K562 (cell line): ENCODE data around the gene CERS5.

Source experiments
- CBFA2T2 ChIP-seq: fragments of 450-650 bp; conservative IDR thresholded peaks from 2 replicates; pipeline ENCODE4 v1.6.1; 2017; ENCODE audit warnings: mild to moderate bottlenecking
- EP300 ChIP-seq: IDR thresholded peaks from 2 replicates; pipeline ENCODE4 v1.6.1; 2012; ENCODE audit warnings: low read length, improper control_type of control experiment
- ESRRA ChIP-seq: fragments of 450-650 bp; IDR thresholded peaks from 2 replicates; pipeline ENCODE4 v1.6.1; 2014; ENCODE audit warnings: low read depth, mild to moderate bottlenecking, moderate library complexity, borderline replicate concordance
- KLF10 ChIP-seq: fragments of 250-450 bp; sonication (Bioruptor Pico); IDR thresholded peaks from 2 replicates; pipeline ENCODE4 v1.6.1; 2021; ENCODE audit warnings: matching md5 sums
- MTA3 ChIP-seq: fragments of 450-650 bp; formaldehyde crosslinking; IDR thresholded peaks from 2 replicates; pipeline ENCODE4 v1.6.1; 2017; ENCODE audit warnings: mild to moderate bottlenecking, borderline replicate concordance
- SIN3A ChIP-seq, 2 experiments: fragments of 150-350 bp in 1 of 2; IDR thresholded peaks; 2 replicates each; pipeline ENCODE4 v1.6.1; 2011 to 2016; ENCODE audit warnings: borderline replicate concordance in 2 of 2, low read depth in 2 of 2, low read length in 2 of 2, mild to moderate bottlenecking in 2 of 2, moderate library complexity in 2 of 2; ENCODE audit not compliant: control insufficient read depth in 1 of 2
- SPI1 ChIP-seq: IDR thresholded peaks from 2 replicates; pipeline ENCODE4 v1.6.1; 2011; ENCODE audit warnings: low read depth, low read length, control low read depth, borderline replicate concordance
- STAT5A ChIP-seq: IDR thresholded peaks from 2 replicates; pipeline ENCODE4 v1.6.1; 2012; ENCODE audit warnings: low read length, inconsistent platforms, borderline replicate concordance
- U2AF1 ChIP-seq: fragments of 200-400 bp; formaldehyde crosslinking; optimal IDR thresholded peaks from 2 replicates; pipeline ENCODE3; 2017; ENCODE audit warnings: mild to moderate bottlenecking, low read depth, low read length, moderate library complexity
- ZNF274 ChIP-seq: IDR thresholded peaks from 2 replicates; pipeline ENCODE4 v1.6.1; 2011; ENCODE audit warnings: low read depth, mild to moderate bottlenecking, low read length, moderate library complexity, borderline replicate concordance
- TF ChIP-seq, protein P1 (sequence below): sonication (generic); formaldehyde crosslinking; IDR thresholded peaks from 2 replicates; pipeline ENCODE4 v1.8.1; 2022; ENCODE audit warnings: missing genetic modification reagents
- TF ChIP-seq, protein P2 (sequence below), 3 experiments: IDR thresholded peaks in 2 of 3; conservative IDR thresholded peaks in 1 of 3; 2 replicates each; pipeline ENCODE4 v1.5.1; 2011 to 2012; ENCODE audit warnings: low read length in 3 of 3, mild to moderate bottlenecking in 3 of 3, control low read depth in 2 of 3, improper control_type of control experiment in 1 of 3, inconsistent platforms in 1 of 3, low read depth in 1 of 3, mixed read lengths in 1 of 3, moderate library complexity in 1 of 3; ENCODE audit not compliant: insufficient read depth in 2 of 3

DNA sequence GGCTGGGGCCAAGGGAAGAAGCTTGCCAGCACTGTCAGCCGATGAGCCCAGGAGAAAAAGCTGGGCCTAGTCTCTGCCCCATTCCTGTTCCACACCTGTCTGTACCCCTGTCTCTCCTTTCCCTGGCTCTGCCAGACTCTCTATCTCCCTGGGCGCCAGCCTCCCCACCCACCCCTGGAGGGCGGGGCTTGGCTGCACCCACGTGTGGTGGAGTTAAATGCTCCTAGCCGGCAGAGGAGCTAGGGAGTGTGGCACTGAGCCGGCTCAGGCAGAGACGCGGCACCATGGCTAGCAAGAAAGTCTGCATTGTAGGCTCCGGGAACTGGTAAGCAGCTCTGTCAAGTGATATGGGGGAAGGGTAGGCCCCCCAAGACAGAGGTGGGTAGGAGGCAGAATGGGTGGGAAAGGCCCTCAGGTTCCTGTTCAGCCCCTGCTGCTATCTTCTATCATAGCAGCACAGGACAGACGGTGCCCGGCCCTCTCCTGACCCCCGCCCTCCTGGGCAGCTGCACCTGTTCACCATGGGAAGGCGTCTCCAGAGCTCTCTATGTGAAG, 63.3 kb downstream of the CERS5 start, which contains the start of gene GPD1:
- TF ChIP-seq ZNF274 (no peak), KLF10 (no peak), STAT5A (no peak), CBFA2T2 (no peak), EP300 (no peak), U2AF1 (no peak), MTA3 (no peak), SIN3A (IDR thresholded peaks at IDR 0.05; ENCODE audit: borderline replicate concordance in 2 of 2, control insufficient read depth in 1 of 2, low read depth in 2 of 2, low read length in 2 of 2) (peak in 1 of 2 experiments; percentile 82; a peak in 1 of 4 replicates), SPI1 (no peak), ESRRA (no peak)
- TF ChIP-seq, protein P1, sequence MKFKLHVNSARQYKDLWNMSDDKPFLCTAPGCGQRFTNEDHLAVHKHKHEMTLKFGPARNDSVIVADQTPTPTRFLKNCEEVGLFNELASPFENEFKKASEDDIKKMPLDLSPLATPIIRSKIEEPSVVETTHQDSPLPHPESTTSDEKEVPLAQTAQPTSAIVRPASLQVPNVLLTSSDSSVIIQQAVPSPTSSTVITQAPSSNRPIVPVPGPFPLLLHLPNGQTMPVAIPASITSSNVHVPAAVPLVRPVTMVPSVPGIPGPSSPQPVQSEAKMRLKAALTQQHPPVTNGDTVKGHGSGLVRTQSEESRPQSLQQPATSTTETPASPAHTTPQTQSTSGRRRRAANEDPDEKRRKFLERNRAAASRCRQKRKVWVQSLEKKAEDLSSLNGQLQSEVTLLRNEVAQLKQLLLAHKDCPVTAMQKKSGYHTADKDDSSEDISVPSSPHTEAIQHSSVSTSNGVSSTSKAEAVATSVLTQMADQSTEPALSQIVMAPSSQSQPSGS = no peak
- TF ChIP-seq, protein P2, sequence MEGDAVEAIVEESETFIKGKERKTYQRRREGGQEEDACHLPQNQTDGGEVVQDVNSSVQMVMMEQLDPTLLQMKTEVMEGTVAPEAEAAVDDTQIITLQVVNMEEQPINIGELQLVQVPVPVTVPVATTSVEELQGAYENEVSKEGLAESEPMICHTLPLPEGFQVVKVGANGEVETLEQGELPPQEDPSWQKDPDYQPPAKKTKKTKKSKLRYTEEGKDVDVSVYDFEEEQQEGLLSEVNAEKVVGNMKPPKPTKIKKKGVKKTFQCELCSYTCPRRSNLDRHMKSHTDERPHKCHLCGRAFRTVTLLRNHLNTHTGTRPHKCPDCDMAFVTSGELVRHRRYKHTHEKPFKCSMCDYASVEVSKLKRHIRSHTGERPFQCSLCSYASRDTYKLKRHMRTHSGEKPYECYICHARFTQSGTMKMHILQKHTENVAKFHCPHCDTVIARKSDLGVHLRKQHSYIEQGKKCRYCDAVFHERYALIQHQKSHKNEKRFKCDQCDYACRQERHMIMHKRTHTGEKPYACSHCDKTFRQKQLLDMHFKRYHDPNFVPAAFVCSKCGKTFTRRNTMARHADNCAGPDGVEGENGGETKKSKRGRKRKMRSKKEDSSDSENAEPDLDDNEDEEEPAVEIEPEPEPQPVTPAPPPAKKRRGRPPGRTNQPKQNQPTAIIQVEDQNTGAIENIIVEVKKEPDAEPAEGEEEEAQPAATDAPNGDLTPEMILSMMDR (IDR thresholded peaks at IDR 0.05 in 2 of 3, conservative IDR thresholded peaks at IDR 0.05 in 1 of 3; ENCODE audit: insufficient read depth in 2 of 3, low read depth in 1 of 3, low read length in 3 of 3) = peak in 1 of 3 experiments; percentile 3; a peak in 1 of 6 replicates
